Stimulated activated effector memory CD8-positive, alpha-beta T cell treated with anti-CD3 and anti-CD28 coated beads, Interleukin-12 subunit alpha, Interleukin-12 subunit beta, amount 100 ng/mL, for 72 hours (primary cell): Measurements from ENCODE around the gene MED29.
A peak's percentile ranks its signal among the peaks of the same experiment; 100 is the strongest.

Source experiments
- ATAC-seq: fragments of 150-1000 bp; cut with Tn5 transposase; 2 replicates; pipeline ENCODE4 v1.10.0; 2021
- DNase-seq, 2 donors: peaks; one replicate each; pipeline ENCODE4 v3.0.0; 2021 to 2022; ENCODE audit warnings: low spot score in 2 of 2
- H3K27ac Mint-ChIP-seq: one replicate; pipeline ENCODE4 v1.8.0; 2022; ENCODE audit warnings: mild to moderate bottlenecking, mixed read lengths
- H3K36me3 Mint-ChIP-seq: one replicate; pipeline ENCODE4 v1.8.0; 2022; ENCODE audit warnings: mild to moderate bottlenecking, mixed read lengths
- H3K4me1 Mint-ChIP-seq: one replicate; pipeline ENCODE4 v1.8.0; 2022; ENCODE audit warnings: mixed read lengths
- H3K4me3 Mint-ChIP-seq: one replicate; pipeline ENCODE4 v1.8.0; 2022; ENCODE audit warnings: mild to moderate bottlenecking, mixed read lengths
- H3K9me3 Mint-ChIP-seq: one replicate; pipeline ENCODE4 v1.8.0; 2022; ENCODE audit warnings: mixed read lengths

The MED29 gene

DNA sequence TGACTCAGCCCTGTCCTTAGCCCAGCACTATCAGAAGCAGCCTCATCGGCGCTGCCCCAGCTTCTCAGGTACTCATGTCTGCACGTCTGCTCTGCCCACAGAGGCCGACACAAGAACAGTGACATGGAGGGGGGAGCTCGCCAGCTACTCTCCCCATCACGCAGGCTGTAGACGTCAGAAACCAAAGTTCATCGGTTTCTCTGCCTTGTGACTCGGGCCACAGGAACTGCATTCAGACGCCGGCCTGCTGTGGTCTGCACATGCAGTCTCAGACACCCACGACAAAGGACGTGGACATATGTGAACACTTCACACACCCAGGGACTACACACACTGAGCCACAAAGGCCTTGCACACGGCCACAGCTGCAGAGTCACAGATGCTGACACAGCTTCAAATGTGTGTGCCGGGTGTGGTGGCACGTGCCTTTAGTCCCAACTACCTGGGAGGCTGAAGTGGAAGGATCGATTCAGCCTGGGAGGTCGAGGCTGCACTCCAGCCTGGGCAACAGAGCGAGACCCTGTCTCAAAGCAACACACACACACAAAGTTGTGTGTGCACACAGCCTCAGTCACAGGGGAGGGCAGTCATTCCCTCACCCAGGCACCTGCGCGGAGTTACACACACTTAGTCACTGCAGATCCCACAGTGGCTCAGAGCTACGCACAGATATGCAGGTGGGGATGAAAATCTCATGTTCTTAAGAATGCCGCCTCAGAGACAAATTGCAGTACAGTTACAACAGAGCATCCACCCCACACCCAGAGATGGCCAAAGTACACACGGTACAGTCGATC lies 10.6 kb downstream of the MED29 start:
- peaks cover 61% of the 10 kb centered on the region for H3K36me3 Mint-ChIP-seq
- H3K4me1 Mint-ChIP-seq, result peaks cover 70% of the 10 kb centered on the region
- peak overlapping the region; percentile 98 for H3K27ac Mint-ChIP-seq
- DNase-seq, result peak; percentile 64 to 84
- ATAC-seq, result peak; percentile 80
- H3K4me3 Mint-ChIP-seq, result peak overlapping the region; percentile 97
- no peaks in the 10 kb centered on the region for H3K9me3 Mint-ChIP-seq

DNA sequence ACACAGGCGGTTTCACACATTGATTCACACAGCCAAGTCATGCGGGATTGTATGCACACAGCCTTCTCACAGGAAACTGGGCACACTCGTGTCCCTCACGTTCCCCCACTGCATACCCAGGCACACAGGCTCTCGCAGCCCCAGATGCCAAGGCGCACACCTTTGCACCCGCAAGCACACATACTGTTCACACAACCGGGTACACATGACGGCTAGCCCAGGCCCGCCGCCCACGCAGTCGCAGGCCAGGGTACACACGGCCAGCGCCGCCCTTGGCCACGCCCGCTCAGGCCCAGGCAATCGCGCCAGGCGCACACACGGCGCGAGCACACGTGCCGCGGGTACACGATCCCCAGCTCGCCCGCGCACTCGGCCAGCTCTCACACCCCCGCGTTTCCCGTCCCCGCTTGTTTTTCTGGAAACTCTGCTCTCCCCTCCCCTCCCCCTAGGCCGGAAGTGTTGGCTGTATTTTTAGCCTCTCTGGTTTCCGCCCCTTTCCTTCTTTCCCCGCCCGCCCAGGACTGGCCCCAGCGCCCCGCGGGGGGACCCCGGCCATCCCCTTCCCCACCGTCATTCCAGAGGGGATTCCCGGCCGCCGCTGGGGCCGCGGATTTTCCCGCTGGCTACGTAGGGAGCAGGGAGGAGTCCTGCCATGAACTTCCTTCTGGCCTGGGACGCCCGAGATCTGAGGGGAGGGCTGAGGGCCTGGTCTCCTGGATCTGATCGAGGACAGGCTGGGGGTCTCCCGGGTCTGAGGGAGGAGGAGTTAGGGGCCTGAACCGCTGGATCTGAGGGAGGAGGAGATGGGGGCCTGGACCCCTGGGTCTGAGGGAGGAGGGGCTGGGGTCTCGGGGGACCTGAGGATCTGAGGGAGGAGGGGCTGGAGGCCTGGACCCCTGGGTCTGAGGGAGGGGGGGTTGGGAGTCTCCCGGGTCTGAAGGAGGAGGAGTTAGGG lies 11.4 kb downstream of the MED29 start:
- DNase-seq, result peak; percentile 69 to 91
- Mint-ChIP-seq H3K27ac (peak overlapping the region; percentile 98), H3K4me3 (peak overlapping the region; percentile 97), H3K4me1 (peaks cover 66% of the 10 kb centered on the region), H3K9me3 (no peaks in the 10 kb centered on the region), H3K36me3 (peaks cover 63% of the 10 kb centered on the region)
- ATAC-seq, result peak; percentile 17

DNA sequence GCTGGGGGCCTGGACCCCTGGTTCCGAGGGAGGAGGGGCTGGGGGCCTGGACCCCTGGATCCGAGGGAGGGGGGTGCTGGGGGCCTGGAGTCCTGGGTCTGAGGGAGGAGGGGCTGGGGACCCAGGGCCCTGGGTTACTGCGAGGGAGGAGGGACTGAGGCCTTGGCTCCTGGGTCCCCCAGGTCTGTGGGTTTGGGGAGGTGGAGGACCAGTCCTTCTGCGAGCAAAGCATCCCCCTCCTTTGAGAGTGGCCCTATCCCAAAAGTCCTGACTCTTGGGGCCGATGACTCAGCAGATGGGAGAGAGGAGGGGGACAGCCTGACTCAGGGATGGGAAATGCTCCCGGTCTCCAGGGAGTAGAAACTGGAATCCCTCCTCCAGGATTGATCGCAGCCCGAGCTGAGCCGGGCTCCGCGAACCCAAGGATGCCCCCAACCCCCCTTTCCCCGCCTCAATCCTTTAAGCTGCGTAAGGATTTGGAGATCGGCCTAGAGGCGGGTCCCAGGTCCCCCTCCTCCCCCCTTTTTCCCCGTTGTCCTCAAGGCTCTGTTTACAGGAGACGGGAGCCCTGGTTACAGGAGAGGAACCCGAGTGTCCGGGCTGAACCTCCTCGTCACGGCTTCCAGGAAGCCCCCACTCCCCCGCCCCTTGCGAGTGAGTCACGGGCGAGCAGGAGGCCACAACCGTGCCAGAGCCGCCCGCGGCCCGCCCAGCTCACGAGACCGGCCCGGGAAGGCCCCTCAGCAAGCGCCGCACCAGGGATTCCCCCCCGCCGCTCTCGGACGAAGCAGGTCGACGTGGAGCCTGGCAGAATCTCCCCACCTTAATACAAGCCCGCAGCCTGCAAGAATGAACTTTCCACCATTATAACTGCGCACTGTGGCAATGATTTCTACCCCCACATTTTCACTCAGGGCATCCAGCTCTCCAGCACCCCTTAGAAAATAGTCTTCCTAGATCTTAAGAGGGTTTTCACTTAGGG lies 12.4 kb downstream of the MED29 start:
- Mint-ChIP-seq H3K9me3 (no peaks in the 10 kb centered on the region), H3K4me3 (peak overlapping the region; percentile 97), H3K27ac (peak overlapping the region; percentile 98), H3K4me1 (peaks cover 64% of the 10 kb centered on the region), H3K36me3 (peaks cover 72% of the 10 kb centered on the region)
- peak; percentile 41 for ATAC-seq
- DNase-seq, result peak; percentile 80 to 96

DNA sequence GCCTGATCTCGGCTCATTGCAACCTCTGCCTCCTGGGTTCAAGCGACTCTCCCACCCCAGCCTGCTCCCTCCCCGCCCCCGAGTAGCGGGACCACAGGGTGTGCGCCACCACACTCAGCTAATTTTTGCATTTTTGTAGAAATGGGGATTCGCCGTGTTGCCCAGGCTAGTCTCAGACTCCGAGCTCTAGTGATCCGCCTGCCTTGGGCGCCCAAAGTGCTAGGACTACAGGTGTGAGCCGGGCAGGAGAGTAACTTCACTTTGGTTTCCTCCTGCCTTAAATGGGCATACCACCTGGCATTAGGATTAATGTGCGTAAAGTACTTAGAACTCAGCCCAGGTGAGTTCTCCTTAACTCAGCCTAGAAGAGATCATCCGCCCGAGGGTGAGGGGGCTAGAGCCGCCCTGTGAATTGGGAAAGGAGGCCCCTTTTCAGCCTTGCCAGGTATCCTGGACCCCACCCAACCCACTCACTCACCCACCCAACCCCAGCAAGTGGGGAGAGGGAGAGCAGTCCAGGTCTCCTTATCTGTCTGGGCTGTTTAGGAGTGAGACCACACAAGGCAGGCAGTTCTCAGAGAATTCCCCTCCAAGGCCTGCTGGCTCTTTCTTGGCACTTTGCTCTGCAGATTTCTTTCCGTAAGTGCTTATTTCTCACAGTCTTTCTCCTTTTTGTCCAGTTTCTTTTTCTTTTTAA lies 14.2 kb downstream of the MED29 start:
- DNase-seq, result no peak
- H3K4me3 Mint-ChIP-seq, result peak overlapping the region; percentile 97
- H3K9me3 Mint-ChIP-seq, result no peaks in the 10 kb centered on the region
- ATAC-seq, result no peak
- no peak overlapping the region for H3K27ac Mint-ChIP-seq
- peaks cover 56% of the 10 kb centered on the region for H3K4me1 Mint-ChIP-seq
- H3K36me3 Mint-ChIP-seq, result peaks cover 80% of the 10 kb centered on the region

DNA sequence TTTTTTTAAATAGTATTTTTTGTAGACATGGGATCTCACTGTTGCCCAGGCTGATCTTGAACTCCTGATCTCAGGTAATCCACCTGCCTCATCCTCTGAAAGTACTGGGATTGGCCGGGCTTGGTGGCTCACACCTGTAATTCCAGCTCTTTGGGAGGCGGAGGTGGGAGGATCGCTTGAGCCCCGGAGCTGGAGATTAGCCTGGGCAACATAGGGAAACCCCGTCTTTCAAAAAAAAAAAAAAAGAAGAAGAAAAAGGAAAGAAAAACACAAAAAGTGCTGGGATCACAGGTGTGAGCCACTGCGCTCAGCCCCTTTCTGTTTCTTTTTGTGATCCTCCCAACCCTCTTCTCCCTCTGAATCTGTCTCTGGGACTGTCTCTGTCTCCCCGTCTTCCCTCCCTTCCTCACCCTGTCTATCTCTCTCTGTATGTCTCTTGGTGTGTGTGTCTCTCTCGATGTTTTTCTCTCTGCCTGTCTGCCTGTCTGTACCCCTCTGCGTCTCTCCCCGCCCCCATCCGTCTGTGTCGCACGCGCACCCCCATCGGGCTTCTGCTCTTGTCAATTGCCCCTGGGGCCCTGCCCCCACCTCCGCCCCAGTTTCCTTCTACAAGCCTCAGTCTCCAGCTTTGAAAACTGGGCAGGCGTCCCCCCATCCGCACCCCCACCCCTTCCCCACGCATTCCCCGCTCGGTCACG lies 14.9 kb downstream of the MED29 start:
- Mint-ChIP-seq H3K9me3 (no peaks in the 10 kb centered on the region), H3K4me3 (peak overlapping the region; percentile 97)
- peak; percentile 0 for ATAC-seq

DNA sequence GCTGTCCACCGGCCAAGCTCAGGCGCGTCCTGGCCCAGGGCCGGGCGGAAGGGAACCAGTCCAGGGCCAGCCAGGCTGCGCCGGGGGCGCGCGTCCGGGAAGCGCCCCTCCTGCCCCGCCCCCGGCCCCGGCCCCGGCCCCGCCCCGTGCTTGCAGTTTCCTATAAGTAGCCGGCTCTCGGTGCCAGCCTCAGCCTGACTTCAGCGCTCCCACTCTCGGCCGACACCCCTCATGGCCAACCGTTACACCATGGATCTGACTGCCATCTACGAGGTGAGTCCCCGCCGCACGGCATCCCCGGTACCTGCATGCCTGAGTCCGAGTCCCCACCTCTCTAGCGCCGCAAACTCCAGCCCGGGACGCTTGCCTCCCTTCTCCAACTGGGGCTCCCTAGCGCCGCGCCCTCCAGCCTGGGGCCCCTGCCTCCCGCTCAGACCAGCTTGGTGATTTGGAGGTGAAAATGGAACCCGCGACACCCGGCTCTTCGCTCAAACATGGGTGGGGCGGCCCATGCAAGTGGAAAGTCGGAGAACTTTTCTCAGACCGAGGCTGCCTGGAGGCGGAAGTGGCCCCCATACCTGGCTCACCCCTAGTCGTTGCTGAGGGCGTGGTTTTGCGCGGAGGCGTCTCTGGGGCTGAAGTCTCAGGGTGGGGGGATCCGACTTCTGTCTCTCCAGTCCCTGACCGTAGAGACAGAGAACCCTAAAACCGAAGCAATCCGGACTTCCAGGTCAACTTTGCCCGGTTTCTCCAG lies 15.7 kb downstream of the MED29 start, which contains the start of gene ZFP36:
TSS of gene ZFP36 (plus strand) at position 192 of the 754 bp plus-strand sequence. CDS start at position 250, 58 bp downstream.
- ATAC-seq (peak; percentile 47), DNase-seq (peak; percentile 83 to 95)
- Mint-ChIP-seq H3K9me3 (no peaks in the 10 kb centered on the region), H3K27ac (peak within 1 kb of the TSS; percentile 100), H3K4me1 (peaks cover 58% of the 10 kb centered on the region), H3K4me3 (peak within 1 kb of the TSS; percentile 97), H3K36me3 (peaks cover 86% of the 10 kb centered on the region)

More for the DNA sequence above, 14.9 kb downstream of the MED29 start:
- DNase-seq, result peak in 1 of 2 donors; percentile 92
- Mint-ChIP-seq H3K27ac (peak overlapping the region; percentile 100), H3K36me3 (peaks cover 86% of the 10 kb centered on the region), H3K4me1 (peaks cover 58% of the 10 kb centered on the region)

DNA sequence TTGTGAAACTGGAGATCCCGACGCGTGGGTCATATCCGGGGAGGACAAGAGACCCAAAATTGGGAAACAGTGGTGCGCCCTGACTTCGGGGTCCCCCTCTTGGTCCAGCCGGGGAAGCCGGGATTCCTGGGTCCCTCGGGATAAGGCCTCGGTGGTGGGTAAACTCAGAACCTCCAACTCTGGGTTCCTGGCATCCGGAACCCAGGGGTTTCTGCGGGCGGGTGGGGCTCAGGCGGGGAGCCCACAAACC lies 16.2 kb downstream of the MED29 start:
- peaks cover 58% of the 10 kb centered on the region for H3K4me1 Mint-ChIP-seq
- peak overlapping the region; percentile 97 for H3K4me3 Mint-ChIP-seq
- ATAC-seq (no peak), DNase-seq (no peak)
- peak overlapping the region; percentile 100 for H3K27ac Mint-ChIP-seq
- H3K9me3 Mint-ChIP-seq, result no peaks in the 10 kb centered on the region
- peaks cover 86% of the 10 kb centered on the region for H3K36me3 Mint-ChIP-seq

DNA sequence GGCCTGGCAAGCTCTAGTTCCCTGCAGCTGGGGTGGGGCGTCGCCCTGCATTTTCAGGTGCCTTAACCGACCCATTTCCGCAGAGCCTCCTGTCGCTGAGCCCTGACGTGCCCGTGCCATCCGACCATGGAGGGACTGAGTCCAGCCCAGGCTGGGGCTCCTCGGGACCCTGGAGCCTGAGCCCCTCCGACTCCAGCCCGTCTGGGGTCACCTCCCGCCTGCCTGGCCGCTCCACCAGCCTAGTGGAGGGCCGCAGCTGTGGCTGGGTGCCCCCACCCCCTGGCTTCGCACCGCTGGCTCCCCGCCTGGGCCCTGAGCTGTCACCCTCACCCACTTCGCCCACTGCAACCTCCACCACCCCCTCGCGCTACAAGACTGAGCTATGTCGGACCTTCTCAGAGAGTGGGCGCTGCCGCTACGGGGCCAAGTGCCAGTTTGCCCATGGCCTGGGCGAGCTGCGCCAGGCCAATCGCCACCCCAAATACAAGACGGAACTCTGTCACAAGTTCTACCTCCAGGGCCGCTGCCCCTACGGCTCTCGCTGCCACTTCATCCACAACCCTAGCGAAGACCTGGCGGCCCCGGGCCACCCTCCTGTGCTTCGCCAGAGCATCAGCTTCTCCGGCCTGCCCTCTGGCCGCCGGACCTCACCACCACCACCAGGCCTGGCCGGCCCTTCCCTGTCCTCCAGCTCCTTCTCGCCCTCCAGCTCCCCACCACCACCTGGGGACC lies 16.6 kb downstream of the MED29 start:
- Mint-ChIP-seq H3K9me3 (no peaks in the 10 kb centered on the region), H3K27ac (peak overlapping the region; percentile 100), H3K36me3 (peaks cover 82% of the 10 kb centered on the region), H3K4me1 (peaks cover 54% of the 10 kb centered on the region), H3K4me3 (peak overlapping the region; percentile 97)
- DNase-seq, result peak; percentile 41 to 84
- peak; percentile 1 for ATAC-seq

DNA sequence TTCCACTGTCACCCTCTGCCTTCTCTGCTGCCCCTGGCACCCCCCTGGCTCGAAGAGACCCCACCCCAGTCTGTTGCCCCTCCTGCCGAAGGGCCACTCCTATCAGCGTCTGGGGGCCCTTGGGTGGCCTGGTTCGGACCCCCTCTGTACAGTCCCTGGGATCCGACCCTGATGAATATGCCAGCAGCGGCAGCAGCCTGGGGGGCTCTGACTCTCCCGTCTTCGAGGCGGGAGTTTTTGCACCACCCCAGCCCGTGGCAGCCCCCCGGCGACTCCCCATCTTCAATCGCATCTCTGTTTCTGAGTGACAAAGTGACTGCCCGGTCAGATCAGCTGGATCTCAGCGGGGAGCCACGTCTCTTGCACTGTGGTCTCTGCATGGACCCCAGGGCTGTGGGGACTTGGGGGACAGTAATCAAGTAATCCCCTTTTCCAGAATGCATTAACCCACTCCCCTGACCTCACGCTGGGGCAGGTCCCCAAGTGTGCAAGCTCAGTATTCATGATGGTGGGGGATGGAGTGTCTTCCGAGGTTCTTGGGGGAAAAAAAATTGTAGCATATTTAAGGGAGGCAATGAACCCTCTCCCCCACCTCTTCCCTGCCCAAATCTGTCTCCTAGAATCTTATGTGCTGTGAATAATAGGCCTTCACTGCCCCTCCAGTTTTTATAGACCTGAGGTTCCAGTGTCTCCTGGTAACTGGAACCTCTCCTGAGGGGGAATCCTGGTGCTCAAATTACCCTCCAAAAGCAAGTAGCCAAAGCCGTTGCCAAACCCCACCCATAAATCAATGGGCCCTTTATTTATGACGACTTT lies 17.4 kb downstream of the MED29 start:
- Mint-ChIP-seq H3K4me3 (peak overlapping the region; percentile 97), H3K9me3 (no peaks in the 10 kb centered on the region), H3K36me3 (peaks cover 76% of the 10 kb centered on the region), H3K4me1 (peaks cover 53% of the 10 kb centered on the region), H3K27ac (peak overlapping the region; percentile 100)
- ATAC-seq (no peak), DNase-seq (peak; percentile 36 to 72)

DNA sequence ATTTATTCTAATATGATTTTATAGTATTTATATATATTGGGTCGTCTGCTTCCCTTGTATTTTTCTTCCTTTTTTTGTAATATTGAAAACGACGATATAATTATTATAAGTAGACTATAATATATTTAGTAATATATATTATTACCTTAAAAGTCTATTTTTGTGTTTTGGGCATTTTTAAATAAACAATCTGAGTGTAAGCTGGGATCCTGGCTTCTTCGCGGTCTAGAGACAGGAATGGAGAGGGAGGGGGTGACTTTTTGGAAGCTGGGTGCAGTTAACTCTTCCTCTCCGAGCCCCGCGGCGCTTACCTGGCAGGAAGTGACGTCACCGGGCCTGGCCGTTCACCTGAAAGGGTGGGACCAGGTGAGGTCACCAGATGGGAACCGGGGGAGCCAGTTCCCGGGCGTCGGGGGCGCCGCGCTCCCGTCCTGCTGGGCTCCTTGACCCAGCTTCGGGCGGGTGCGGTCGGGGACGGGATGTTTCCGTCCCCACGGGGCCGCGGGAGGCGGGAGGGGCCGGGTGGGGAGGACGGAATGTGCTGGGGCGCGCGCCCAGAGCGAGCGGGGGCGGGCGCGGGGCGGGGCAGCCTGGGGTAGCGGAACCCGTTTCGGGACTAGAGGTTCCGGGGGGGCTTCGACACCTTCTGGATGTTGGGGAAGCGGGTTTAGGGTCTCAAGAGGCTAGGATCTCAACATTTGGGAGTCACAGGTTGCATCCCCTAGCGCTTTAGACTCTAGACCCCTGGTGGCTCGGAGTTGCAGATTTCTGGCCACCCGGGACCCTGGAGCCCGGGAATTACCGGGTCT lies 18.2 kb downstream of the MED29 start:
- H3K27ac Mint-ChIP-seq, result peak overlapping the region; percentile 100
- no peaks in the 10 kb centered on the region for H3K9me3 Mint-ChIP-seq
- peak; percentile 6 for ATAC-seq
- H3K36me3 Mint-ChIP-seq, result peaks cover 77% of the 10 kb centered on the region
- peak overlapping the region; percentile 97 for H3K4me3 Mint-ChIP-seq
- peaks cover 62% of the 10 kb centered on the region for H3K4me1 Mint-ChIP-seq
- peak; percentile 62 to 85 for DNase-seq

DNA sequence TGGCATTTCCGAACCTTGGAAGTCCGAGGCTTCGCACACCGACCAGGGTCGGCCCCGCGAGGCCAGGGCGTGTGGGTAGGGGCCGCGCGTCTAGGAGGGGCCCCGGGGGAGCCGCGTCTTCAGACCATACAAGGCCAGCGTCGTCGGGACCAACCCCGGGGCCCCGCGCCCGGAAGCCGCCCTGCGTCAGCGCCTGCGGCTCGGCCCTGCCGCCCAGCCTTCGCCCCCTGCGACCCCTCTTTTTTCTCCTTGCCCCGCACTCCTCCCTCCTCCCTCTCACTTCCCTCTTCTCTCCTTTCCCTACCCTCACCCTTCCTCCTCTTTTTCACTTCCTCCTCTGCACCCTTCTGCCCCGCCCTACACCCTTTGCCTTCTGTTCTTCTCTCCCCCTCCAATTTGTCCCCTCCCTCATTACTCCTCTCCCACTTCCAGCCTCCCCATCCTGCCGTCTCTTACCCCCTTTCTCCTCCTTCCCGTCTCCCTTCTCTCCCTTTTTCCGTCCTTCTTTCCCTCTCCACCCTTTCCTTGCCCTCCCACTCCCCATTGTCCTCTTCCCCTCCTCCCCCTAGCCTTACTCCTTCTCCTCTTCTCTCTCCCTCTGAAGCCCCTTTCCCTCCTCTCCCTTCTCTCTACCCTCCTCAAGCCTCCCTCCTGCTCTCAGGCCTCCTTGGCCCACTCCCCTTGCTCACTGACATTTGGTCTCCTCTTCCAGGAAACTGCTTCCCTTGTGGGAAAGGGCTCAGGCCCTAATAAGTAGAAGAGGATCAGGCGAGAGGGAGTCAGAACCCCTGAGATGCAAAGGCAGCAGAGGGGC lies 19.0 kb downstream of the MED29 start:
- Mint-ChIP-seq H3K36me3 (peaks cover 81% of the 10 kb centered on the region), H3K4me1 (peaks cover 65% of the 10 kb centered on the region), H3K27ac (peak overlapping the region; percentile 100), H3K4me3 (peak overlapping the region; percentile 97), H3K9me3 (no peaks in the 10 kb centered on the region)
- DNase-seq (peak; percentile 50 to 81), ATAC-seq (peak; percentile 32)
